CD1c-positive myeloid dendritic cell (primary cell): Measurements from ENCODE around the gene DNAJB13.

ENCODE experiments used
- DNase-seq: peaks from one replicate; pipeline ENCODE4 v3.0.0-alpha.2; 2016; ENCODE audit errors: extremely low spot score

Gene DNAJB13

DNA sequence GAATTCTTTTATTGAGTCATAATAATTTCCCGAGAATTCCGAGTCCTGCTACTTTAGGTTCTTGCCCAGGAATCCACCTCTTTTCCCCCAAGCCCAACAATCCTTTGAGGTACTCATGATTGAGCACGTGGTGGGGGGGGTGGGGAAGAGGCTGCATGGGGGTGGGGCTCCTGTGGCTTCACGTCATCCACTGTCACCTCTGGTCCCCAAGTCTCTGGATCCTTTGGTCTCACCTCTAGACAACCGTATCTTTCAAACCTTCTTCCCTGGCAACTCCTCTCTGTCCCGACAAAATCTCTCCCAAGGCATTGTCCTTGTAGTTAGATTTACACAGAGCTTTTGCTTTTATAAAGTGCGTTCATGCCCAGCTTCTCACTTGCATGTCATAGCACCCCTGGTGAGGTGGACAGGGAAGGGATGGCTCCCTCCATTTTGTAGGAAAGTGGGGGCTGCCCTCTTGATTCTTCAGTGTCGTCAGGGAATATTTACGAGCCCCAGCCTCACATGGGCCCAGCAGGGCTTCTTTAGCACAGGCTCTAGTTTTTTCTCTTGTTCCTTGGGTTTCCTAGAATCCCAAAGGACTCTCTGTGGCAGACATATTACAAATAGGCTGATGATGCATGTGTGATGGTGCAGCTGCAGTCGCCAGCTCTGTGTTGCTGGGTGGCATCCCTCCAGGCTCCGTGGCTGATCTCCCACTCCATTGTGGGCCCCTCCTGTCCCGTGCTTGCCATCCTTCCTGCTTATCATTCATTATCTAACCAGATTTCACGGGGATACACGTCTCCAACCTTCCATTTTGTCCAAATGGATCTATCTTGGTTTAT, 49.7 kb downstream of the DNAJB13 start:
- DNase-seq = no peak

DNA sequence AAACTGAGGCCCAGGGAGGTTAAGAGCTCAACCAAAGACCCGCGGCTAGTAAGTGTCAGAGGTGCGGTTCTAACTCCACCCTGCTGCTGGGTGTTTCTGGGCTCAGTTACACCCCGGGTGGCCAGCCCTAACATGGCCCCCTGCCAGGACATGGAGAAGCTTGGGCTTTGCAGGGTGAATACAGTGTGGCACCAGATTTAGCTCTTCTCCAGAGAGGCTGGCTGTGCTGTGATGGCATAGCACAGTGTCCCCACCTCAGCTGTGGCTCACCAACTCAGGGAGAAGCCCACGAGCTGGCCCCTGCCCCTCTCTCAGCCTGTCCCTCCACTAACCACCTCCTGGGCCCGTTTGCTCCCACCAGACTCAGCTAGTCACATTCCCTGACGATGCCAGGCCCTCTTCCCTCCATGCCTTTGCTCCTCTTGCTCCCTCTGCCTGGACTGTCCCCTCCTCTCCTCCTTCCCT, 51.0 kb downstream of the DNAJB13 start:
- no peak for DNase-seq

GRCh38 chr11:74002832-74003231, 52.0 kb downstream of the DNAJB13 start:
- no peak for DNase-seq

- DNase-seq = no peak
Measured at GRCh38 chr11:74004046-74004695, 53.3 kb downstream of the DNAJB13 start.

DNA sequence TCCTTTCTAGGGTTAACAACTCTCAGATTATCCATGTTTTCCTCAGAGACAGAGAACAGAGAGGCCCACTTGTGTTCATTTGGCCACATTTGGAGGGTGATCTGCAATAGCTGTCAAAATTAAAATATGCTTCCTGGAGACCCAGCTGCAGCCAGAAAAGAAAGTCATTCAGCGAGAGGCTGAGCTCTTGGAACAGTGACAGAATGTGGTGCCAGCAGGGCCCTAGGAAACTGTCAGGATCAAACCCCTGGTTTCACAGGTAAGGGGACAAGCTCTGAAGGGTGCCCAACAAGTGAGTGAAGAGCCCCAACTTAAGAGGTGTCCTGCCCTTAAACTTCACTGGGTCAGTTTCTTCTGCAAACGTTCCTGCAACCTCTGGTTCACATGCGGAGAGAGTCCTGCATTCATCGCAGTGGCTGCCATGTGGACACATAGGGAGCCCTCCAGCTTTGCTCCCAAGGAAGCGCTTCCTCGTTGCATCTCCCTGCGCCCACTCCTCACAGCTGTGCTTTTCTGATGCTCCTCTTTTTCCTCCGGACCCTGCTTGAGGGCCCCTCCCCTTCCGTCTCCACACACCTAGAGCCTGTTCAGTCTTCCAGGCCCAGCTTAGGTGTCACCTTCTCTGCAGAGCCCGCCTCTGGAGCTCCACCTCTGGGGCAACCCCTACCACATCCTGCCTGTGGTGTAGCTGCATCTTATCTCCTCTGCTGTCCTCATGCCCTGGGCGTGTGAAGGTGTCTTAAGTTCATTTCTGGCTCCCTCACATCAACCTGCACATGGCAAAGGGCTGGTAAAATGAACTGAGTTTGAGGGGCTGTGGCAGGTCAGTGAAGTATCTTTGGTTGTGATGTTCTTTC, 54.2 kb downstream of the DNAJB13 start:
- DNase-seq = peak; percentile 42

DNA sequence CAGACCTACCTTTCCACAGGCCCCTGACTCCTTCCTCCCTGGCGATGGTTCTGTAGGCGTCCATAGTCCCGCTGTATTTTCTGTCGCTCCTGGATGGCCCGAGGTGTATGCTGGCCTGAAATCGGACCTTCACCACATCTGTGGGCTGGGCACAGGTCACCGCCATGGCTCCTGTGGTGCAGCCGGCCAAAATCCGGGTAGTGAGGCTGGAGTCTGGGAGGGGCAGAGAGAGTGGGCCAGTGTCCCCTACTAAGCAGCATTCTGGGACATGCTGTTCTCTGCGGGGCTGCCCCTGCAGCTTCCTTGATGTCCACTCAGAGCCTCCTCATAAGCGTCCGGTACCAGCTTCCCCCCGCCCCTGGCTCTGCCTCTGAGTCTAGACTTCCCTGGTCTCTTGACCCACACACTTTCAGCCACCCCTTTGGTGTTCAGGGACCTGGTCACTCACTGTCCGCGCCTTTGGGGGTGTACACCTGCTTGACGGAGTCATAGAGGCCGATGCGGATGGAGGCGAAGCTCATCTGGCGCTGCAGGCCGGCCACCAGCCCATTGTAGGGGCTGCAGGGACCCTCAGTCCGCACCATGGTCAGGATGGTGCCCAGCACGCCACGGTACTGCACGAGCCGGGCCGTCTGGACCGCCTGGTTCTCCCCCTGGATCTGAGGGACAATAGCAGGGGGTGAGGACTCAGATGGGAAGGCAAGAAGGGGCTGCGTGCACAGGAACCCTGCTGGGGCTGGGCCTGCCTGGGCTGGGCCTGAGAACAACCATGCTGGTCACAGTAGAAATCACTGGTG, 55.1 kb downstream of the DNAJB13 start:
- DNase-seq = no peak

GRCh38 chr11:74006743-74007304, 56.0 kb downstream of the DNAJB13 start:
- DNase-seq = no peak

DNA sequence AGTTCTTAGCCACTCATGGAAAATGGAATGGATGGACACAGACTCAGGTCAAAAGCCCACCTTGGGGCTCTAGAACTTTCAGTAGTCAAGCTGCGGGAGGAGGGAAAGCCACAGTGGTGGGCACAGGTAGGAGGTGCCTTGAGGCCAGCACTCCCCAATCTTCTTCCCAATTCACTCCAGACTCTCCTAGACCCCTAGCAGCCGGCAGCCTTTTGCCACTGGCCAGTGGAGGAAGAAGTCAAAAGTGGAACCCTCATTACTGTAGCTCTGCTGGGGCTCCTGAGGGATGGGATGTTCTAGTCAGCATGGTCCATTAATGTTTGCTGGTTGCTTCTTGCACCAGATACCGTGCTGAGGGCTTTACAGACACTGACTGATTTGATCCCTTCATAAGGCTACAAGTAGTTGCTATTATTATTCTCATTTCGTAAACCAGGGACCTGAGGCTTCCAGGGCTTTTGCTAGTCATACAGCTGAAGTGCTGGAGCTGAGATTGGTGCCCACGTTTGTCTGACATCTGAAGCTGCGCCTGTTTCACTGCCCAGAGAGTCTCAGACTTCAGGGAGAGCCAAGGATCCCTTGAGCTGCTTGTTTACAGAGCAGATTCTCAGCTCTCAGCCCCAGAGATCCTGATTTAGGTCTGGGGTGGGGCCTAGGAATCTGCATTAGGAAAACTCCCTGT, 57.0 kb downstream of the DNAJB13 start:
- DNase-seq = no peak

DNA sequence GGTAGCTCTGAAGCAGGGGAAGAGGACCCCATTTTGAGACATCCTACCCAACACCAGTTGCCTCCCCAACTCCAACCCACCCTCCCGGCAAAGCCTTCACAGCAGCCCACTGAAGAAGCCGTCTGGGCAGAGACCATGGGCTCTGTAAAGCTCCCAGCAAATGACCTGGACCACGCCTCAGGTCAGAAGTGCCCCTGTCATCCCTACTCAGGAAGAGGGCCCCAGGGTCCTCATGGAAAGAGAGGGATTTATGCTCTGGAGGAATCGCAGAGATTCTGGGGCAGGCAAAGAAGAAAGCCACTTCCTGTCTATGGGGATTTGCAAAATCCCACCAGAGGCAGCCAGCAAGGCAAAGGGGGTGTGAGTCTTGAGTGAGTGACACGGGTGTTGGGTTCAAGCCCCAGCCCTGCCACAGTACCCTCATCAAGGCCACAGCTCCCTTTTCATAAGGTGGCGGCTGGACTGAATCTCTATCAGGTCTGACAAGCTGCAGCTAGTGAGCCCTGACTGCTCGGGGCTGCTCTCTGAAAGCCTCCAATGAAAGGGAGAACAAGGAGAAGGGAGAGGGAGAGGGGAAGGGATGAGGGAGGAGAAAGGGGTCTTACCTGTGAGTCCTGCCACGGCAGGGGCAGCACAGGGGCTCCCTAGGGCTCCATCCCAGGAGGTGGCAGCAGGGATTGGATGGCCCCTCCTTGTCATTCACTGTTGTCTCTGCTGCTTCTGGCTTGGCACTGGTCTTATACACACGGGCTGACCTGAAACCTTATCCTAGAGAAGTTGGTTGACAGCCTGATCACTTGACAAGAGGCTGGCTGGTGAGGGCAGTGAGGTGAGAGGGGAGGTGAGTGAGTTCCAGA, 57.8 kb downstream of the DNAJB13 start, which contains the start of gene UCP3:
UCP3 (minus strand) TSS at position 713 of the 857 bp plus-strand sequence. CDS start 2,043 bp downstream, outside the sequence.
- no peak for DNase-seq

GRCh38 chr11:74009230-74009547, 58.4 kb downstream of the DNAJB13 start:
- no peak for DNase-seq

DNA sequence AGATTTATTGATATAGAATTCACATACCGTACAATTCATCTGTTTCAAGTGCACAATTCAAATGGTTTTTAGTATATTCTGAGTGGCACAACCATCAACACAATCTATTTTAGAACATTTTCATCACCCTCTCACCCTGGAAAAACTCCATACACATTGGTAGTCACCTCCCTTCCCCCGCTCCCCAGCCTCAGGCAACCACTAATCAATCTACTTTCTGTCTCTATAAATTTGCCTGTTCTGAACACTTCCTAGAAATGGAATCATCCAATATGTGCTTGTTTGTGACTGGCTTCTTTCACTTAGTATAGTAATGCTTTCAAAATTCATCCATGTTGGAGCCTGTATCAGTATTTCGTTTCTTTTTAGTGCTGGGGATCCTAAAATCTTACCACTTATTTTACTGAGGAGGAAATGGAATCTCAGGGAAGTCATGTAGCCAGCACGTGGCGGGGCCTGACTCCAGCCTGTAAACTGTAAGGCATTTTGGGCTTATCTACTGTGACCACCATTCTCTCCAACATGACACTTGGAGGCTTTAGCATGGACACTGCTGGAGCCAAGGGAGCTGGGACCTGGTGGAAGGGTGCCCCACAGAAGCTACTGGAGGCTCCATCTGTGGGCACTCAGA, 59.0 kb downstream of the DNAJB13 start:
- no peak for DNase-seq

DNA sequence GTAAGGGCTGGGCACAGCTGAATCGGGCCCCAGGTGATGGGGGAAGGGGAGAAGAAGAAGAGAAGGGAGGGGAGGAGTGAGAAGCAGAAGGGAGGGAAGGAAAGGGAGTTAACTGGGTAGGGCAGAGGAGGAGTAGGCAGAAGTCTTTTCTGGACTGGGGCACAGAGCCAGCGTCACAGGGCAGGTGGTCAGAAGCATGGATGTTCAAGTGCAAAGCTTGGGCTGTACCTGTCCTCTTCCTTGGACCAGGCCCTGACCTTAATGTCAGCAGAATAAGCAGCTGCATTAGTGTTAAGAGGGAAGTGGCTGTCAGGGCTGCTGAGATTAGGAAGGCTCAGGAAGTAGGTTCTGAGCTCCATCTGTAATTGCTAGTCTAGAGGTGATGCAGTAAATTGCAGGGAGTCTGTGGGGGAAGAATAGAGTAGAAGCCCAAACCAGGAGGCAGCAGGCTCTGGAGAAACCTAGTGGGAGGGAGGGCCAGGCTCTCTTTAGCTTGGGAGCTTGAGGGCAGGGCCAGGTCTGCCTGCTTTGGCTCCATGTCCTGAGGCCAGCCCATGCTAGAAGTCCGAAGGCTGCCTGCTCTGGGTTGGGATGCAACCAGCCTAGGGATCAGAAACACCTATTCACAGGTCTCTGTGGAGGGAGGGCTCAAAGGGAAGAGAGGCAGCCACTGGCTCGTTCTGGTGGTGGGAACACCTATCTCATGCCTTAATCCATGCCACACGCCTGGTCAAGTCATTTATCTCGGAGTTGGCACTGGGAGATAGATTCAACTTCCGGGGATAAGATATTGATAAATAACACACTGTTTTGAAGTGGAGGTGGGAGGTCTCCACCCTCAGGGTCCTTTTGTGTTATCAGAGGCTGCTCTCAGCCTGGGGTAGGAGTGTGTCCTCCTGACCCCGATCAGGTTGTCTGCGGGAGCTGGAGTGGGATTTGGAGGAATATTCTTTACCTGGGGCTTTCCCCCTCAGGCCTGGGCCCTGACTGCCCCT, 59.8 kb downstream of the DNAJB13 start:
- no peak for DNase-seq

GRCh38 chr11:74011360-74012073, 60.7 kb downstream of the DNAJB13 start:
- peak; percentile 14 for DNase-seq

DNA sequence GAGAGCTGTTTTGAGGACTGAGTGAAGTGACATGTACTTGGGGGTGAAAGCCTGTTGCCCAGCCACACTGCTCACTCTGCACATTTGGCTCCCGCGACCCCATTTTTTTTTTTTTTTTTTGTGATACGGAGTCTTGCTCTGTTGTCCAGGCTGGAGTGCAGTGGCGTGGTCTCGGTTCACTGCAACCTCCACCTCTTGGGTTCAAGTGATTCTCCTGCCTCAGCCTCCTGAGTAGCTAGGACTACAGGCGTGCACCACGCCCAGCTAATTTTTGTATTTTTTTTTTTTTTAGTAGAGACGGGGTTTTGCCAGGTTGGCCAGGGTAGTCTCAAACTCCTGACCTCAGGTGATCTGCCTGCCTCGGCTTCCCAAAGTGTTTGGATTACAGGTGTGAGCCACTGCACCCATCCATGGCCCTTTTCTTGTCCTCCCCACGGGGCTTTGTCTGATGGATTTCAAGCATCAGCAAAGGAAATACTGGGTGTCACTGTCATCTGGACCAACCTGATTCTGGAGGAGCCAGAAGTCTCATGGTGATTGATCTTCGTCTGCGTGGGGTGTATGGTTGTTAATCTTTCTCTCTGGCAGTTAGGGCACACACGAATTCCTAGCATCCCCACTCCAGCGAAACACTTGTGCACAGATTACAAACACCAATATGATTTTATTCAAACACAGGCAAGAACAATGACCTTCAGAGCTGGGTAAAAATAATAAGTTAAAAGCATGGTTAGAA, 61.4 kb downstream of the DNAJB13 start:
- DNase-seq = no peak

DNA sequence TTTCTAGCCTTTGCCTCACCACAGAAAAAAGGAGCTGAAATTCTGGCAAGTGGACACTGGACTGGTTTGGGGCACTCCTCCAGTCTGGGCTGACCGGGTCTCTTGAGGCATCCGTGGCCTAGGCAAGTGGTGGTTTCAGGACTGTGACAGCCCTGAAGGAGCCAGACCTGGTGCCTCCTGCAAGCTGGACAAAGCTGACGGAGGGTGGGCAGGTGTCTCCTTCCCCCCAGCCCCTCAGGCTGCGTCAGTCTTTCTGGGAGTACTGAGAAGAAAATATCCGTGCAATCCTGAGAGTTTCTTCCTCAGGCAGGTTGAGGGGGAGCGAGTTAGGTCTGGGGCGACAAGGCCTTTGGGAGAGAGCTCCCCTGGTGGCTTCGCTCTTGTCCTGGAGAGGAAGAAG, 62.3 kb downstream of the DNAJB13 start:
- DNase-seq = no peak

DNA sequence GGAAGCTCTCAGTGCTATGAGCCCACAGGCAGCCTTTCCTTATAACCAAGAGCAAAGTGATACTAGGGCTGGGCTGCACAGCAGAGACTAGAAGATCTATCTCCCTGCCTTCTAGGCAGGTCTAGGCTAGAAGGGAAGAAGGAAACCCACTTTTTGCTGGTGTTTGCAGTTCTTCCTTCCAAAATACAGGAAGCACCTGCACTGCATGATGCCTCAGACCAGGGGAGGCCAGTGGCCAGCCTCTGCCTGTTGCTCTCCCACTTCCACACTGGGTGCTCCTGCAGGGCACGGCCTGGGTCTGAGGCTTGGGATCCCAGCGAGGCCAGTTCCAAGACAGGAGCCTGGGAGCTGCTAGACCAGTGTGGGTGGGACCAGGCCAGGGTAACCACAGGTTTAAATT, 64.1 kb downstream of the DNAJB13 start:
- peak; percentile 46 for DNase-seq
